Measurements from ENCODE around the gene NELL1. TPM values are rescaled to one million over a fixed set of nuclear protein-coding genes. Genes with fewer than 3 reads are reported as not detected.

The NELL1 gene
- total and polyA plus RNA-seq, 2 donors = 1.4 to 4.3 TPM

GRCh38 chr11:20980736-20981135 lies 311.4 kb downstream of the NELL1 start:
- H3K36me3 ChIP-seq (ENCODE audit: control insufficient read depth in 2 of 2, insufficient read depth in 2 of 2, low read length in 1 of 2) = no peaks in the 10 kb centered on the region
- no peaks in the 10 kb centered on the region for H3K27me3 ChIP-seq (ENCODE audit: control insufficient read depth in 2 of 2, insufficient read depth in 1 of 2, low read length in 1 of 2)
- no peak overlapping the region for H3K27ac ChIP-seq (ENCODE audit: low read depth in 1 of 2, low read length in 1 of 2)
- H3K4me1 ChIP-seq (ENCODE audit: control insufficient read depth in 2 of 2, insufficient read depth in 2 of 2, low read length in 2 of 2) = no peaks in the 10 kb centered on the region
- DNase-seq (ENCODE audit: low read depth in 6 of 9, low spot score in 9 of 9) = no peak
- H3K4me3 ChIP-seq (ENCODE audit: low read length in 2 of 2) = no peak overlapping the region
- H3K9me3 ChIP-seq (ENCODE audit: control insufficient read depth in 2 of 2, insufficient read depth in 1 of 2, low read length in 1 of 2) = no peaks in the 10 kb centered on the region

GRCh38 chr11:20990447-20990846 lies 321.1 kb downstream of the NELL1 start:
- Histone ChIP-seq H3K27ac (ENCODE audit: low read depth in 1 of 2, low read length in 1 of 2) (no peak overlapping the region), H3K27me3 (ENCODE audit: control insufficient read depth in 2 of 2, insufficient read depth in 1 of 2, low read length in 1 of 2) (no peaks in the 10 kb centered on the region), H3K36me3 (ENCODE audit: control insufficient read depth in 2 of 2, insufficient read depth in 2 of 2, low read length in 1 of 2) (no peaks in the 10 kb centered on the region), H3K9me3 (ENCODE audit: control insufficient read depth in 2 of 2, insufficient read depth in 1 of 2, low read length in 1 of 2) (no peaks in the 10 kb centered on the region), H3K4me3 (ENCODE audit: low read length in 2 of 2) (no peak overlapping the region), H3K4me1 (ENCODE audit: control insufficient read depth in 2 of 2, insufficient read depth in 2 of 2, low read length in 2 of 2) (no peaks in the 10 kb centered on the region)
- no peak for DNase-seq (ENCODE audit: low read depth in 6 of 9, low spot score in 9 of 9)
- 92% methylated on average over 1 of the region's 1 CpG for WGBS

GRCh38 chr11:20991471-20991870 lies 322.1 kb downstream of the NELL1 start:
- Histone ChIP-seq H3K4me3 (ENCODE audit: low read length in 2 of 2) (no peak overlapping the region), H3K4me1 (ENCODE audit: control insufficient read depth in 2 of 2, insufficient read depth in 2 of 2, low read length in 2 of 2) (no peaks in the 10 kb centered on the region), H3K27ac (ENCODE audit: low read depth in 1 of 2, low read length in 1 of 2) (no peak overlapping the region), H3K27me3 (ENCODE audit: control insufficient read depth in 2 of 2, insufficient read depth in 1 of 2, low read length in 1 of 2) (no peaks in the 10 kb centered on the region), H3K36me3 (ENCODE audit: control insufficient read depth in 2 of 2, insufficient read depth in 2 of 2, low read length in 1 of 2) (no peaks in the 10 kb centered on the region), H3K9me3 (ENCODE audit: control insufficient read depth in 2 of 2, insufficient read depth in 1 of 2, low read length in 1 of 2) (no peaks in the 10 kb centered on the region)
- whole genome bisulfite sequencing = 90% methylated on average over 6 of the region's 6 CpGs
- DNase-seq (ENCODE audit: low read depth in 6 of 9, low spot score in 9 of 9) = no peak

- WGBS = 76% methylated on average over 3 of the region's 3 CpGs
- no peak for DNase-seq (ENCODE audit: low read depth in 6 of 9, low spot score in 9 of 9)
- no peaks in the 10 kb centered on the region for H3K36me3 ChIP-seq (ENCODE audit: control insufficient read depth in 2 of 2, insufficient read depth in 2 of 2, low read length in 1 of 2)
- no peaks in the 10 kb centered on the region for H3K9me3 ChIP-seq (ENCODE audit: control insufficient read depth in 2 of 2, insufficient read depth in 1 of 2, low read length in 1 of 2)
- no peak overlapping the region for H3K4me3 ChIP-seq (ENCODE audit: low read length in 2 of 2)
- no peaks in the 10 kb centered on the region for H3K27me3 ChIP-seq (ENCODE audit: control insufficient read depth in 2 of 2, insufficient read depth in 1 of 2, low read length in 1 of 2)
- no peaks in the 10 kb centered on the region for H3K4me1 ChIP-seq (ENCODE audit: control insufficient read depth in 2 of 2, insufficient read depth in 2 of 2, low read length in 2 of 2)
- no peak overlapping the region for H3K27ac ChIP-seq (ENCODE audit: low read depth in 1 of 2, low read length in 1 of 2)
These were observed 337.9 kb downstream of the NELL1 start for GRCh38 chr11:21007297-21007696.

- Histone ChIP-seq H3K9me3 (ENCODE audit: control insufficient read depth in 2 of 2, insufficient read depth in 1 of 2, low read length in 1 of 2) (no peaks in the 10 kb centered on the region), H3K27ac (ENCODE audit: low read depth in 1 of 2, low read length in 1 of 2) (no peak overlapping the region), H3K4me3 (ENCODE audit: low read length in 2 of 2) (no peak overlapping the region), H3K27me3 (ENCODE audit: control insufficient read depth in 2 of 2, insufficient read depth in 1 of 2, low read length in 1 of 2) (no peaks in the 10 kb centered on the region), H3K36me3 (ENCODE audit: control insufficient read depth in 2 of 2, insufficient read depth in 2 of 2, low read length in 1 of 2) (no peaks in the 10 kb centered on the region), H3K4me1 (ENCODE audit: control insufficient read depth in 2 of 2, insufficient read depth in 2 of 2, low read length in 2 of 2) (no peaks in the 10 kb centered on the region)
- 64% methylated on average over 3 of the region's 3 CpGs for WGBS
- no peak for DNase-seq (ENCODE audit: low read depth in 6 of 9, low spot score in 9 of 9)
These were observed 348.9 kb downstream of the NELL1 start for GRCh38 chr11:21018248-21018647.

GRCh38 chr11:21026685-21027084 lies 357.3 kb downstream of the NELL1 start:
- H3K4me3 ChIP-seq (ENCODE audit: low read length in 2 of 2) = no peak overlapping the region
- H3K9me3 ChIP-seq (ENCODE audit: control insufficient read depth in 2 of 2, insufficient read depth in 1 of 2, low read length in 1 of 2) = no peaks in the 10 kb centered on the region
- H3K36me3 ChIP-seq (ENCODE audit: control insufficient read depth in 2 of 2, insufficient read depth in 2 of 2, low read length in 1 of 2) = no peaks in the 10 kb centered on the region
- H3K27ac ChIP-seq (ENCODE audit: low read depth in 1 of 2, low read length in 1 of 2) = no peak overlapping the region
- no peaks in the 10 kb centered on the region for H3K4me1 ChIP-seq (ENCODE audit: control insufficient read depth in 2 of 2, insufficient read depth in 2 of 2, low read length in 2 of 2)
- WGBS = 86% methylated on average over 1 of the region's 1 CpG
- no peaks in the 10 kb centered on the region for H3K27me3 ChIP-seq (ENCODE audit: control insufficient read depth in 2 of 2, insufficient read depth in 1 of 2, low read length in 1 of 2)
- DNase-seq (ENCODE audit: low read depth in 6 of 9, low spot score in 9 of 9) = no peak

GRCh38 chr11:21037850-21038249 lies 368.5 kb downstream of the NELL1 start:
- Histone ChIP-seq H3K36me3 (ENCODE audit: control insufficient read depth in 2 of 2, insufficient read depth in 2 of 2, low read length in 1 of 2) (no peaks in the 10 kb centered on the region), H3K4me1 (ENCODE audit: control insufficient read depth in 2 of 2, insufficient read depth in 2 of 2, low read length in 2 of 2) (no peaks in the 10 kb centered on the region), H3K9me3 (ENCODE audit: control insufficient read depth in 2 of 2, insufficient read depth in 1 of 2, low read length in 1 of 2) (no peaks in the 10 kb centered on the region), H3K27ac (ENCODE audit: low read depth in 1 of 2, low read length in 1 of 2) (no peak overlapping the region), H3K4me3 (ENCODE audit: low read length in 2 of 2) (no peak overlapping the region), H3K27me3 (ENCODE audit: control insufficient read depth in 2 of 2, insufficient read depth in 1 of 2, low read length in 1 of 2) (no peaks in the 10 kb centered on the region)
- WGBS = 88% methylated on average over 2 of the region's 2 CpGs
- no peak for DNase-seq (ENCODE audit: low read depth in 6 of 9, low spot score in 9 of 9)

- Histone ChIP-seq H3K9me3 (ENCODE audit: control insufficient read depth in 2 of 2, insufficient read depth in 1 of 2, low read length in 1 of 2) (no peaks in the 10 kb centered on the region), H3K4me1 (ENCODE audit: control insufficient read depth in 2 of 2, insufficient read depth in 2 of 2, low read length in 2 of 2) (no peaks in the 10 kb centered on the region), H3K27ac (ENCODE audit: low read depth in 1 of 2, low read length in 1 of 2) (no peak overlapping the region), H3K36me3 (ENCODE audit: control insufficient read depth in 2 of 2, insufficient read depth in 2 of 2, low read length in 1 of 2) (no peaks in the 10 kb centered on the region), H3K4me3 (ENCODE audit: low read length in 2 of 2) (no peak overlapping the region), H3K27me3 (ENCODE audit: control insufficient read depth in 2 of 2, insufficient read depth in 1 of 2, low read length in 1 of 2) (no peaks in the 10 kb centered on the region)
- no peak for DNase-seq (ENCODE audit: low read depth in 6 of 9, low spot score in 9 of 9)
These were observed 369.4 kb downstream of the NELL1 start for GRCh38 chr11:21038801-21039200.

- Histone ChIP-seq H3K4me1 (ENCODE audit: control insufficient read depth in 2 of 2, insufficient read depth in 2 of 2, low read length in 2 of 2) (no peaks in the 10 kb centered on the region), H3K27me3 (ENCODE audit: control insufficient read depth in 2 of 2, insufficient read depth in 1 of 2, low read length in 1 of 2) (no peaks in the 10 kb centered on the region), H3K27ac (ENCODE audit: low read depth in 1 of 2, low read length in 1 of 2) (no peak overlapping the region), H3K9me3 (ENCODE audit: control insufficient read depth in 2 of 2, insufficient read depth in 1 of 2, low read length in 1 of 2) (no peaks in the 10 kb centered on the region), H3K4me3 (ENCODE audit: low read length in 2 of 2) (no peak overlapping the region), H3K36me3 (ENCODE audit: control insufficient read depth in 2 of 2, insufficient read depth in 2 of 2, low read length in 1 of 2) (no peaks in the 10 kb centered on the region)
- 95% methylated on average over 2 of the region's 2 CpGs for WGBS
- DNase-seq (ENCODE audit: low read depth in 6 of 9, low spot score in 9 of 9) = no peak
These were observed 371.2 kb downstream of the NELL1 start for GRCh38 chr11:21040630-21041029.

- no peaks in the 10 kb centered on the region for H3K4me1 ChIP-seq (ENCODE audit: control insufficient read depth in 2 of 2, insufficient read depth in 2 of 2, low read length in 2 of 2)
- 82% methylated on average over 5 of the region's 5 CpGs for WGBS
- H3K27me3 ChIP-seq (ENCODE audit: control insufficient read depth in 2 of 2, insufficient read depth in 1 of 2, low read length in 1 of 2) = no peaks in the 10 kb centered on the region
- no peaks in the 10 kb centered on the region for H3K9me3 ChIP-seq (ENCODE audit: control insufficient read depth in 2 of 2, insufficient read depth in 1 of 2, low read length in 1 of 2)
- H3K36me3 ChIP-seq (ENCODE audit: control insufficient read depth in 2 of 2, insufficient read depth in 2 of 2, low read length in 1 of 2) = no peaks in the 10 kb centered on the region
- no peak overlapping the region for H3K4me3 ChIP-seq (ENCODE audit: low read length in 2 of 2)
- H3K27ac ChIP-seq (ENCODE audit: low read depth in 1 of 2, low read length in 1 of 2) = no peak overlapping the region
- DNase-seq (ENCODE audit: low read depth in 6 of 9, low spot score in 9 of 9) = no peak
These were observed 379.2 kb downstream of the NELL1 start for GRCh38 chr11:21048626-21049025.
